H9 (cell line): ENCODE results near the gene ZBTB48. TPM values are rescaled to one million over a fixed set of nuclear protein-coding genes. Genes with fewer than 3 reads are reported as not detected.

Source experiments
- DNase-seq: peaks from one replicate; pipeline ENCODE4 v3.0.0-alpha.2; 2017
- H2AFZ ChIP-seq: one replicate; pipeline ENCODE4 v1.6.1; 2013; ENCODE audit warnings: mild to moderate bottlenecking, low read length, control low read depth, moderate library complexity
- H2AK5ac ChIP-seq: 2 replicates; pipeline ENCODE4 v1.6.1; 2013; ENCODE audit warnings: low read length, control low read depth, mixed read lengths; ENCODE audit not compliant: insufficient read length
- H2BK120ac ChIP-seq: one replicate; pipeline ENCODE4 v1.6.1; 2013; ENCODE audit warnings: low read depth, mild to moderate bottlenecking, low read length, control low read depth, inconsistent platforms; ENCODE audit not compliant: poor library complexity, severe bottlenecking
- H2BK12ac ChIP-seq: 2 replicates; pipeline ENCODE4 v1.6.1; 2013; ENCODE audit warnings: low read length, control low read depth, mixed read lengths, low read depth; ENCODE audit not compliant: insufficient read length
- H2BK15ac ChIP-seq: 2 replicates; pipeline ENCODE4 v1.6.1; 2013; ENCODE audit warnings: low read depth, low read length, control low read depth
- H2BK20ac ChIP-seq: one replicate; pipeline ENCODE4 v1.6.1; 2013; ENCODE audit warnings: low read depth, mild to moderate bottlenecking, low read length, control low read depth, inconsistent platforms; ENCODE audit not compliant: poor library complexity, severe bottlenecking
- H2BK5ac ChIP-seq: 2 replicates; pipeline ENCODE4 v1.6.1; 2013; ENCODE audit warnings: low read length, control low read depth, mixed read lengths; ENCODE audit not compliant: insufficient read length
- H3K14ac ChIP-seq: 2 replicates; pipeline ENCODE4 v1.6.1; 2013; ENCODE audit warnings: low read length, control low read depth; ENCODE audit not compliant: insufficient read depth
- H3K18ac ChIP-seq: 2 replicates; pipeline ENCODE4 v1.6.1; 2013; ENCODE audit warnings: low read depth, mild to moderate bottlenecking, mixed read lengths, low read length, control low read depth; ENCODE audit not compliant: insufficient read length
- H3K23ac ChIP-seq: 2 replicates; pipeline ENCODE4 v1.6.1; 2013; ENCODE audit warnings: low read length, control low read depth, mixed read lengths, low read depth; ENCODE audit not compliant: insufficient read length
- H3K23me2 ChIP-seq: 2 replicates; pipeline ENCODE4 v1.6.1; 2013; ENCODE audit warnings: low read depth, mild to moderate bottlenecking, mixed read lengths, low read length, control low read depth; ENCODE audit not compliant: insufficient read length, poor library complexity, severe bottlenecking
- H3K27ac ChIP-seq: 2 replicates; pipeline ENCODE4 v1.5.1; 2013; ENCODE audit warnings: low read length, control low read depth, mixed read lengths, low read depth; ENCODE audit not compliant: insufficient read length
- H3K27me3 ChIP-seq: 2 replicates; pipeline ENCODE4 v1.6.1; 2013; ENCODE audit warnings: low read length, control low read depth, inconsistent platforms; ENCODE audit not compliant: insufficient read depth
- H3K4ac ChIP-seq: 2 replicates; pipeline ENCODE4 v1.6.1; 2013; ENCODE audit warnings: low read depth, mild to moderate bottlenecking, control low read depth, inconsistent platforms, low read length, moderate library complexity
- H3K4me1 ChIP-seq: 2 replicates; pipeline ENCODE4 v1.6.1; 2013; ENCODE audit warnings: low read length, control low read depth, inconsistent platforms; ENCODE audit not compliant: insufficient read depth
- H3K4me2 ChIP-seq: 2 replicates; pipeline ENCODE4 v1.6.1; 2013; ENCODE audit warnings: low read length, control low read depth, mixed read lengths; ENCODE audit not compliant: insufficient read length, insufficient read depth
- H3K56ac ChIP-seq: 2 replicates; pipeline ENCODE4 v1.6.1; 2013; ENCODE audit warnings: low read depth, mild to moderate bottlenecking, mixed read lengths, low read length, control low read depth; ENCODE audit not compliant: insufficient read length
- H3K79me1 ChIP-seq: 2 replicates; pipeline ENCODE4 v1.6.1; 2013; ENCODE audit warnings: low read depth, mild to moderate bottlenecking, moderate library complexity, low read length, control low read depth, inconsistent platforms; ENCODE audit not compliant: insufficient read depth, poor library complexity, severe bottlenecking
- H3K79me2 ChIP-seq: 2 replicates; pipeline ENCODE4 v1.6.1; 2013; ENCODE audit warnings: low read length, control low read depth, inconsistent platforms; ENCODE audit not compliant: insufficient read depth
- H3K9ac ChIP-seq: 2 replicates; pipeline ENCODE4 v1.6.1; 2013; ENCODE audit warnings: low read length, control low read depth, mixed read lengths; ENCODE audit not compliant: insufficient read length; ENCODE audit errors: extremely low read depth
- H3K9me3 ChIP-seq: one replicate; pipeline ENCODE4 v1.6.1; 2013; ENCODE audit warnings: low read depth, low read length, inconsistent platforms; ENCODE audit not compliant: control insufficient read depth
- H3T11ph ChIP-seq: one replicate; pipeline ENCODE4 v1.6.1; 2013; ENCODE audit warnings: mild to moderate bottlenecking, low read length, control low read depth, inconsistent platforms
- H4K20me1 ChIP-seq: one replicate; pipeline ENCODE4 v1.6.1; 2013; ENCODE audit not compliant: control insufficient read depth, insufficient read length, insufficient read depth
- H4K5ac ChIP-seq: 2 replicates; pipeline ENCODE4 v1.6.1; 2013; ENCODE audit warnings: low read depth, mild to moderate bottlenecking, mixed read lengths, low read length, control low read depth; ENCODE audit not compliant: insufficient read length
- H4K8ac ChIP-seq: replicated peaks from 2 replicates; pipeline ENCODE4 v1.6.1; 2013; ENCODE audit warnings: low read length, control low read depth, mixed read lengths, low read depth; ENCODE audit not compliant: insufficient read length
- H4K91ac ChIP-seq: 2 replicates; pipeline ENCODE4 v1.6.1; 2013; ENCODE audit warnings: low read depth, mild to moderate bottlenecking, moderate library complexity, mixed read lengths, low read length, control low read depth; ENCODE audit not compliant: insufficient read length
- H3K27ac Mint-ChIP-seq, 3 experiments: 2 replicates in 2 of 3; 3 replicates in 1 of 3; pipeline ENCODE4 v1.8.0; 2020 to 2021; ENCODE audit warnings: mixed read lengths in 3 of 3, mild to moderate bottlenecking in 1 of 3, moderate library complexity in 1 of 3
- H3K27me3 Mint-ChIP-seq: 2 replicates; pipeline ENCODE4 v1.8.0; 2021; ENCODE audit warnings: low read depth, mild to moderate bottlenecking, moderate library complexity, mixed read lengths
- H3K36me3 Mint-ChIP-seq, 3 experiments: 2 replicates in 2 of 3; 3 replicates in 1 of 3; pipeline ENCODE4 v1.8.0; 2020 to 2021; ENCODE audit warnings: low read depth in 3 of 3, mixed read lengths in 3 of 3; ENCODE audit not compliant: insufficient read depth in 1 of 3
- H3K4me1 Mint-ChIP-seq, 2 experiments: 2 replicates each; pipeline ENCODE4 v1.8.0; 2020; ENCODE audit warnings: mixed read lengths in 2 of 2
- H3K4me3 Mint-ChIP-seq, 2 experiments: 2 replicates in 1 of 2; 3 replicates in 1 of 2; pipeline ENCODE4 v1.8.0; 2020 to 2021; ENCODE audit warnings: mild to moderate bottlenecking in 2 of 2, mixed read lengths in 2 of 2, moderate library complexity in 1 of 2
- H3K9me3 Mint-ChIP-seq, 2 experiments: 2 replicates in 1 of 2; 3 replicates in 1 of 2; pipeline ENCODE4 v1.8.0; 2020; ENCODE audit warnings: mild to moderate bottlenecking in 2 of 2, mixed read lengths in 2 of 2, moderate library complexity in 1 of 2
- WGBS: extraction: QIAGEN DNeasy Blood & Tissue Kit; methylation state at CpG from one replicate; pipeline ENCODE4 v1.1.7; 2013; ENCODE audit warnings: missing lambda C conversion rate, low lambda C conversion rate, mixed read lengths; ENCODE audit not compliant: insufficient read length; ENCODE audit errors: extremely low coverage; 5-methylcytosine and 5-hydroxymethylcytosine counted together
- total RNA-seq: library from RNA; stranded (reverse); gene quantifications from 2 replicates; pipeline ENCODE4 v1.2.1, GENCODE V29; 2021
- TF ChIP-seq, protein P1 (sequence below): fragments of 200-600 bp; sonication (generic); conservative IDR thresholded peaks from 3 replicates; pipeline ENCODE4 v1.8.0; 2021; ENCODE audit warnings: antibody characterized with exemption, mild to moderate bottlenecking

The ZBTB48 gene
- total RNA-seq, 1 experiment from 2014 or later = 33.2 TPM

DNA sequence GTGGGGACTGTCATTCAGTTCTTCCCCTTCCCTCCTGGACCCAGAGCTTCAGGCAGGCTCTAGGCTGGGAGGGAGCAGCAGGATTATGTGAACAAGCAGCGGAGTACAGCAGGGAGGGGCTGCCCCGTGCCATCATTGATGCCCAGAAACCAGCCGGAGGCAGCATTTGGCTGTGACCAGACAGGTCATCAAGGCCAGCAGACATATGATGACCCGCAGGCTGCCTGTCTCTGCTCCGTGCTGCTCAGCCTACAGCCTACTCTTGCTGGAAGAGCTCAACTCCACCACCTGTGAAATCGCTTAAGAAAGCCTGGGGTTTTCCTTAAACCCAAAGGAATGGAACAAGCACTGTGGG is 18.0 kb downstream of the ZBTB48 start:
- Histone ChIP-seq H3K56ac (no peak overlapping the region), H3K27me3 (no peaks in the 10 kb centered on the region), H3K4me2 (no peak overlapping the region), H4K91ac (no peak overlapping the region), H2BK120ac (no peak overlapping the region), H3K27ac (no peak overlapping the region), H3K18ac (no peak overlapping the region), H3K79me2 (peaks cover 18% of the 10 kb centered on the region; the same call in 1 of the 2 replicates), H3T11ph (no peak overlapping the region), H3K79me1 (no peaks in the 10 kb centered on the region), H3K4me1 (no peaks in the 10 kb centered on the region), H4K20me1 (peaks cover 2% of the 10 kb centered on the region), H3K14ac (no peak overlapping the region), H4K5ac (no peak overlapping the region), H3K23me2 (peaks cover 12% of the 10 kb centered on the region), H2BK12ac (no peak overlapping the region), H2BK5ac (no peak overlapping the region), H3K4ac (no peak overlapping the region), H3K9ac (no peak overlapping the region), H3K9me3 (no peaks in the 10 kb centered on the region), H2AFZ (no peak overlapping the region), H2BK20ac (no peak overlapping the region), H2BK15ac (no peak overlapping the region), H3K23ac (no peak overlapping the region), H4K8ac (no peak overlapping the region), H2AK5ac (no peak overlapping the region)
- no peak for DNase-seq
- peaks cover 23 to 71% (median 52%) of the 10 kb centered on the region in 3 experiments for H3K36me3 Mint-ChIP-seq
- WGBS = no CpG with 5 or more reads among the region's 6 CpGs
- H3K9me3 Mint-ChIP-seq = no peaks in the 10 kb centered on the region
- no peaks in the 10 kb centered on the region for H3K27me3 Mint-ChIP-seq
- H3K4me1 Mint-ChIP-seq = peaks cover 16 to 18% of the 10 kb centered on the region in 2 experiments
- no peak overlapping the region for H3K27ac Mint-ChIP-seq
- TF ChIP-seq, protein P1, sequence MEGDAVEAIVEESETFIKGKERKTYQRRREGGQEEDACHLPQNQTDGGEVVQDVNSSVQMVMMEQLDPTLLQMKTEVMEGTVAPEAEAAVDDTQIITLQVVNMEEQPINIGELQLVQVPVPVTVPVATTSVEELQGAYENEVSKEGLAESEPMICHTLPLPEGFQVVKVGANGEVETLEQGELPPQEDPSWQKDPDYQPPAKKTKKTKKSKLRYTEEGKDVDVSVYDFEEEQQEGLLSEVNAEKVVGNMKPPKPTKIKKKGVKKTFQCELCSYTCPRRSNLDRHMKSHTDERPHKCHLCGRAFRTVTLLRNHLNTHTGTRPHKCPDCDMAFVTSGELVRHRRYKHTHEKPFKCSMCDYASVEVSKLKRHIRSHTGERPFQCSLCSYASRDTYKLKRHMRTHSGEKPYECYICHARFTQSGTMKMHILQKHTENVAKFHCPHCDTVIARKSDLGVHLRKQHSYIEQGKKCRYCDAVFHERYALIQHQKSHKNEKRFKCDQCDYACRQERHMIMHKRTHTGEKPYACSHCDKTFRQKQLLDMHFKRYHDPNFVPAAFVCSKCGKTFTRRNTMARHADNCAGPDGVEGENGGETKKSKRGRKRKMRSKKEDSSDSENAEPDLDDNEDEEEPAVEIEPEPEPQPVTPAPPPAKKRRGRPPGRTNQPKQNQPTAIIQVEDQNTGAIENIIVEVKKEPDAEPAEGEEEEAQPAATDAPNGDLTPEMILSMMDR = no peak
- H3K4me3 Mint-ChIP-seq = no peak overlapping the region; a peak in 1 of 5 replicates
